Brain microvascular endothelial cell (primary cell): ENCODE results near the gene ZNF746.

Experiments
- DNase-seq: peaks from one replicate; pipeline ENCODE4 v3.0.0-alpha.2; 2020
- H3K27ac ChIP-seq: fragments of 250-450 bp; sonication (Bioruptor Pico); 2 replicates; pipeline ENCODE4 v1.5.1; 2020; ENCODE audit warnings: mild to moderate bottlenecking, moderate library complexity
- H3K27me3 ChIP-seq: fragments of 250-450 bp; sonication (Bioruptor Pico); replicated peaks from 2 replicates; pipeline ENCODE4 v1.5.1; 2020; ENCODE audit warnings: mild to moderate bottlenecking
- H3K36me3 ChIP-seq: fragments of 250-450 bp; sonication (Bioruptor Pico); replicated peaks from 2 replicates; pipeline ENCODE4 v1.5.1; 2020; ENCODE audit warnings: mild to moderate bottlenecking
- H3K4me3 ChIP-seq: 2 replicates; pipeline ENCODE4 v1.5.1; 2011; ENCODE audit warnings: low read depth, mild to moderate bottlenecking, control low read depth, low read length, moderate library complexity
- in situ Hi-C: cut with HindIII; loops from 2 replicates; pipeline ENCODE4 v1.10.0; 2017; ENCODE audit warnings: low sequenced_read_pairs, low pct_ligation_motif_present
- TF ChIP-seq, protein P1 (sequence below): IDR thresholded peaks from 2 replicates; pipeline ENCODE4 v1.5.1; 2011; ENCODE audit warnings: low read depth, mild to moderate bottlenecking, moderate library complexity, low read length, control low read depth, inconsistent platforms; ENCODE audit errors: missing control alignments

Gene ZNF746

GRCh38 chr7:149459540-149460452 is 37.8 kb downstream of the ZNF746 start:
- no peak for DNase-seq
- no peaks in the 10 kb centered on the region for H3K27me3 ChIP-seq
- in situ Hi-C loops, result no loop called here
- peaks cover 12% of the 10 kb centered on the region for H3K36me3 ChIP-seq
- H3K4me3 ChIP-seq, result peak overlapping the region; percentile 70
- no peak overlapping the region for H3K27ac ChIP-seq
- TF ChIP-seq, protein P1, sequence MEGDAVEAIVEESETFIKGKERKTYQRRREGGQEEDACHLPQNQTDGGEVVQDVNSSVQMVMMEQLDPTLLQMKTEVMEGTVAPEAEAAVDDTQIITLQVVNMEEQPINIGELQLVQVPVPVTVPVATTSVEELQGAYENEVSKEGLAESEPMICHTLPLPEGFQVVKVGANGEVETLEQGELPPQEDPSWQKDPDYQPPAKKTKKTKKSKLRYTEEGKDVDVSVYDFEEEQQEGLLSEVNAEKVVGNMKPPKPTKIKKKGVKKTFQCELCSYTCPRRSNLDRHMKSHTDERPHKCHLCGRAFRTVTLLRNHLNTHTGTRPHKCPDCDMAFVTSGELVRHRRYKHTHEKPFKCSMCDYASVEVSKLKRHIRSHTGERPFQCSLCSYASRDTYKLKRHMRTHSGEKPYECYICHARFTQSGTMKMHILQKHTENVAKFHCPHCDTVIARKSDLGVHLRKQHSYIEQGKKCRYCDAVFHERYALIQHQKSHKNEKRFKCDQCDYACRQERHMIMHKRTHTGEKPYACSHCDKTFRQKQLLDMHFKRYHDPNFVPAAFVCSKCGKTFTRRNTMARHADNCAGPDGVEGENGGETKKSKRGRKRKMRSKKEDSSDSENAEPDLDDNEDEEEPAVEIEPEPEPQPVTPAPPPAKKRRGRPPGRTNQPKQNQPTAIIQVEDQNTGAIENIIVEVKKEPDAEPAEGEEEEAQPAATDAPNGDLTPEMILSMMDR, result no peak

- TF ChIP-seq, protein P1, result no peak
- DNase-seq, result no peak
- in situ Hi-C loops, result no loop called here
- Histone ChIP-seq H3K27me3 (no peaks in the 10 kb centered on the region), H3K36me3 (peaks cover 18% of the 10 kb centered on the region), H3K27ac (no peak overlapping the region), H3K4me3 (peak overlapping the region; percentile 62)
These were observed 38.4 kb downstream of the ZNF746 start for GRCh38 chr7:149459201-149459539.

- in situ Hi-C loops, result no loop called here
- Histone ChIP-seq H3K27me3 (no peaks in the 10 kb centered on the region), H3K36me3 (peaks cover 25% of the 10 kb centered on the region), H3K27ac (no peak overlapping the region), H3K4me3 (no peak overlapping the region)
- TF ChIP-seq, protein P1, result no peak
- DNase-seq, result no peak
These were observed 39.4 kb downstream of the ZNF746 start for GRCh38 chr7:149458235-149458634.

DNA sequence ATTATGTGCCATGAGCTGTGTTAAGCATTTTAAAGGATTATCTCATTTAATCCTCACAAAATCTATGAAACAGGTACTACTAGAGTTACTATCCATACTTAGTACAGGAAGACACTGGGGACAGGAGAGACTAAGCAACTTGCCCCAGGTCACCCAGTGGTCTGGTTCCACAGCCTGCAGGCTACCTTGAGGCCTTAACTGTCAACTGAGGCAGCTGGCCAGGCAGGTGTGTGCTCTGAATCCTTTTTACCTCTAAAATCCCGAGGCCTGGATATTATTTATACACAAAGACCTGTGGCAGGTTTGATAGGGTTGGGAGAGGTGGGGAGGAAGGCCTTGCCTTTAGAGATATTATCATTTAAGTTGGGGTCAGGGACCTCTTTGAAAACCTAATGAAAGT is 39.8 kb downstream of the ZNF746 start:
- TF ChIP-seq, protein P1, result no peak
- DNase-seq, result no peak
- no peaks in the 10 kb centered on the region for H3K27me3 ChIP-seq
- H3K27ac ChIP-seq, result no peak overlapping the region
- no peak overlapping the region for H3K4me3 ChIP-seq
- in situ Hi-C loops, result no loop called here
- peaks cover 28% of the 10 kb centered on the region for H3K36me3 ChIP-seq

GRCh38 chr7:149456506-149457421 is 40.8 kb downstream of the ZNF746 start:
- TF ChIP-seq, protein P1, result no peak
- no peak for DNase-seq
- in situ Hi-C loops, result no loop called here
- no peaks in the 10 kb centered on the region for H3K27me3 ChIP-seq
- peaks cover 30% of the 10 kb centered on the region for H3K36me3 ChIP-seq
- no peak overlapping the region for H3K4me3 ChIP-seq
- H3K27ac ChIP-seq, result no peak overlapping the region
